Sigmoid colon (tissue), 7 donors: Measurements from ENCODE around the gene CTBP2. TPM values are rescaled to one million over a fixed set of nuclear protein-coding genes. Genes with fewer than 3 reads are reported as not detected.

Experiments used
- DNase-seq: peaks from one replicate; pipeline ENCODE4 v3.0.0-alpha.2; 2019
- H3K27ac ChIP-seq, 4 donors: fragments of 200-600 bp; sonication (generic); one replicate each; pipeline ENCODE4 v1.5.1; 2016 to 2019; ENCODE audit warnings: mild to moderate bottlenecking in 1 of 4
- H3K27me3 ChIP-seq, 3 donors: fragments of 200-600 bp; sonication (generic); one replicate each; pipeline ENCODE4 v1.5.1; 2019; ENCODE audit warnings: mild to moderate bottlenecking in 1 of 3
- H3K36me3 ChIP-seq, 4 donors: fragments of 200-600 bp; sonication (generic); one replicate each; pipeline ENCODE4 v1.5.1; 2016 to 2019
- H3K4me1 ChIP-seq, 4 donors: fragments of 200-600 bp; sonication (generic); one replicate each; pipeline ENCODE4 v1.5.1; 2017 to 2019
- H3K4me3 ChIP-seq, 4 donors: fragments of 200-600 bp; sonication (generic); one replicate each; pipeline ENCODE4 v1.5.1; 2017 to 2019; ENCODE audit warnings: mild to moderate bottlenecking in 2 of 4, moderate library complexity in 1 of 4
- H3K9me3 ChIP-seq, 4 donors: fragments of 200-600 bp in 3 of 4; sonication (generic) in 3 of 4; one replicate each; pipeline versions ENCODE4 v1.5.1 to v1.6.1; 2013 to 2019
- EP300 ChIP-seq, 4 donors: sonication (generic); formaldehyde crosslinking; IDR thresholded peaks; one replicate each; pipeline ENCODE4 v1.6.1; 2017; ENCODE audit warnings: antibody characterized with exemption in 4 of 4
- POLR2A ChIP-seq, 2 donors: fragments of 450-650 bp; IDR thresholded peaks; one replicate each; pipeline ENCODE4 v1.6.1; 2016; ENCODE audit warnings: antibody characterized with exemption in 2 of 2, mild to moderate bottlenecking in 2 of 2, moderate library complexity in 2 of 2
- POLR2AphosphoS5 ChIP-seq, 4 donors: sonication (generic); formaldehyde crosslinking; IDR thresholded peaks; one replicate each; pipeline ENCODE4 v1.6.1; 2017; ENCODE audit warnings: antibody characterized with exemption in 4 of 4
- WGBS, 2 donors: extraction: QIAGEN DNeasy Blood & Tissue Kit; methylation state at CpG; one replicate each; pipeline ENCODE4 v1.1.7; 2013; 5-methylcytosine and 5-hydroxymethylcytosine counted together
- intact Hi-C: fragments of 100-400 bp; cut with DNase I; formaldehyde crosslinking; loops from one replicate; pipeline ENCODE4 v1.15.1; 2023
- polyA plus RNA-seq, 3 donors: library from polyadenylated mRNA; stranded (reverse); fragments of 200-250 nt; gene quantifications; one replicate each; pipeline ENCODE4 v1.2.3, GENCODE V29; 2013
- total RNA-seq, 4 donors: library from RNA; depleted of rRNA; stranded (reverse); fragments of >200 nt; gene quantifications; one replicate each; pipeline ENCODE4 v1.1.0, GENCODE V29; 2016
- TF ChIP-seq, protein P1 (sequence below), 4 experiments: fragments of 450-650 bp in 3 of 4; fragments of 200-600 bp in 1 of 4; IDR thresholded peaks; one replicate each; pipeline ENCODE4 v1.5.1; 2016 to 2019; ENCODE audit warnings: antibody characterized with exemption in 4 of 4, mild to moderate bottlenecking in 3 of 4, moderate library complexity in 2 of 4
- donor health status: healthy with polysubstance abuse.
- donor health status: Bipolar disorder and iron deficiency.
- donor health status: healthy.

The CTBP2 gene
- total and polyA plus RNA-seq, 7 donors = 31.2 to 62.4 (median 52.0) TPM

DNA sequence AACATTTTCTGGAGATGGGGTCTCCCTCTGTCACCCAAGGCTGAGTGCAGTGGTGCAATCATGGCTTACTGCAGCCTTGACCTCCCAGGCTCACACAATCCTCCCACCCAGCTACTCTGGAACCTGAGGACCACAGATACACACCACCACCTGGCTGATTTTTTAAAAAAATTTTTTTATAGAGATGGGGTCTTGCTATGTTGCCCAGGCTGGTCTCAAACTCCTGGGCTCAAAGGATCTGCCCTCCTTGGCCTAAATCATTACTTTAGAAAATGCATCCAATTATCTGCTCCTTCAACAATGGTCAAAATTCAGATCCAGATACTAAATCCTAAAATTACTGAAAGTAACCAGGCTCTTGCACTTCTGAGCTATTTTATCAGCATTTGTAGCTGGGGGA lies 55.2 kb downstream of the CTBP2 start:
- TF ChIP-seq POLR2A (IDR thresholded peaks at IDR 0.05) = no peak
- TF ChIP-seq EP300 (IDR thresholded peaks at IDR 0.05) = no peak
- TF ChIP-seq POLR2AphosphoS5 (IDR thresholded peaks at IDR 0.05) = no peak
- TF ChIP-seq, protein P1, sequence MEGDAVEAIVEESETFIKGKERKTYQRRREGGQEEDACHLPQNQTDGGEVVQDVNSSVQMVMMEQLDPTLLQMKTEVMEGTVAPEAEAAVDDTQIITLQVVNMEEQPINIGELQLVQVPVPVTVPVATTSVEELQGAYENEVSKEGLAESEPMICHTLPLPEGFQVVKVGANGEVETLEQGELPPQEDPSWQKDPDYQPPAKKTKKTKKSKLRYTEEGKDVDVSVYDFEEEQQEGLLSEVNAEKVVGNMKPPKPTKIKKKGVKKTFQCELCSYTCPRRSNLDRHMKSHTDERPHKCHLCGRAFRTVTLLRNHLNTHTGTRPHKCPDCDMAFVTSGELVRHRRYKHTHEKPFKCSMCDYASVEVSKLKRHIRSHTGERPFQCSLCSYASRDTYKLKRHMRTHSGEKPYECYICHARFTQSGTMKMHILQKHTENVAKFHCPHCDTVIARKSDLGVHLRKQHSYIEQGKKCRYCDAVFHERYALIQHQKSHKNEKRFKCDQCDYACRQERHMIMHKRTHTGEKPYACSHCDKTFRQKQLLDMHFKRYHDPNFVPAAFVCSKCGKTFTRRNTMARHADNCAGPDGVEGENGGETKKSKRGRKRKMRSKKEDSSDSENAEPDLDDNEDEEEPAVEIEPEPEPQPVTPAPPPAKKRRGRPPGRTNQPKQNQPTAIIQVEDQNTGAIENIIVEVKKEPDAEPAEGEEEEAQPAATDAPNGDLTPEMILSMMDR (IDR thresholded peaks at IDR 0.05) = no peak
- Histone ChIP-seq H3K27me3 (no peaks in the 10 kb centered on the region), H3K9me3 (no peaks in the 10 kb centered on the region), H3K27ac (no peak overlapping the region), H3K4me3 (no peak overlapping the region), H3K4me1 (peaks cover 0 to 15% (median 4%) of the 10 kb centered on the region in 4 donors), H3K36me3 (peaks cover 0 to 40% (median 11%) of the 10 kb centered on the region in 4 donors)
- intact Hi-C loops = no loop called here
- peak; percentile 10 for DNase-seq

DNA sequence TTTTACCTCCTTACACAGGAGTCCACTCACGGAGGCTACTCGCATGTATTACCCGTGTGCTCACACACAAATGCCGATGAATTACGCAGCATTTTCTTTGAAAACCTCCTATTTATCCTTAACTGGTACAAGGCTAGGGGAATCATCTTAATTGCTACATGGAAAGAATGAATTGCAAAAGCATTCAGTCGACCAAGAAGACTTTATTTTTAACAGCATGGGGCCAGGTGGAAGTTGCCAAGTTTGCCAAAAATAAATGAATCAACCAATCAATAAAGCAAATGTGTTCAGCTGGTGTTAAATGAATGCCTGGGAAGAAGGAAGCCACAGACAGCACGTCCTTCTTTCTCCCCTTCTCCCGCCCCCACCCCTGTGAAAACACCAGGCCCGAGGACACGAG lies 55.8 kb downstream of the CTBP2 start:
- H3K27ac ChIP-seq = no peak overlapping the region
- TF ChIP-seq POLR2A (IDR thresholded peaks at IDR 0.05) (no peak), EP300 (IDR thresholded peaks at IDR 0.05) (no peak), POLR2AphosphoS5 (IDR thresholded peaks at IDR 0.05) (no peak)
- TF ChIP-seq, protein P1 (IDR thresholded peaks at IDR 0.05) = no peak
- H3K9me3 ChIP-seq = no peaks in the 10 kb centered on the region
- peak; percentile 6 for DNase-seq
- intact Hi-C loops = no loop called here
- peaks cover 0 to 34% (median 11%) of the 10 kb centered on the region in 4 donors for H3K36me3 ChIP-seq
- no peak overlapping the region for H3K4me3 ChIP-seq
- peaks cover 0 to 15% (median 4%) of the 10 kb centered on the region in 4 donors for H3K4me1 ChIP-seq
- H3K27me3 ChIP-seq = no peaks in the 10 kb centered on the region
- 67 to 76% methylated on average over 10 of the region's 10 CpGs for WGBS, 2 donors

DNA sequence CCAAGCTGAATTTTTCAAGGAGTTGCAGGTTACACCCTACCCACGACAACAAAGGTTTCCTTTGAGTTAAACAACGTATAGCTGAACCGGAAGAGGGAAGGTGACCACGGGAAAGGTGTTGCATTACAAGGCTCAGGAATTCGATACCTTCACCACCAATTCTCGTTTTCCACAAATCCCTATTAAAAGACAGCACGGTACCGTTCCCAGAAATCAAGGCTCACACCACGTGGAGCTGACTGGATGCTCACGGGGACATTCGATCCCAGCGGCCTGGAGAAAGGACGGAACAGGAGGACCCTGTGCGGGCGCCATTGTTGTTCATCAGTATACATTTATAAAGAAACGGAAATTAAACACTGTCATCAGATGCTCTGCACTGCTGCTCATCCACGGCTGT lies 56.4 kb downstream of the CTBP2 start:
- Histone ChIP-seq H3K27me3 (no peaks in the 10 kb centered on the region), H3K4me1 (peaks cover 0 to 15% (median 4%) of the 10 kb centered on the region in 4 donors), H3K36me3 (peaks cover 0 to 29% (median 9%) of the 10 kb centered on the region in 4 donors), H3K27ac (no peak overlapping the region), H3K9me3 (no peaks in the 10 kb centered on the region), H3K4me3 (no peak overlapping the region)
- 76 to 90% methylated on average over 17 of the region's 17 CpGs for WGBS, 2 donors
- intact Hi-C loops = no loop called here
- TF ChIP-seq, protein P1 (IDR thresholded peaks at IDR 0.05) = no peak
- no peak for TF ChIP-seq EP300 (IDR thresholded peaks at IDR 0.05)
- TF ChIP-seq POLR2AphosphoS5 (IDR thresholded peaks at IDR 0.05) = no peak
- TF ChIP-seq POLR2A (IDR thresholded peaks at IDR 0.05) = no peak
- peak; percentile 21 for DNase-seq

DNA sequence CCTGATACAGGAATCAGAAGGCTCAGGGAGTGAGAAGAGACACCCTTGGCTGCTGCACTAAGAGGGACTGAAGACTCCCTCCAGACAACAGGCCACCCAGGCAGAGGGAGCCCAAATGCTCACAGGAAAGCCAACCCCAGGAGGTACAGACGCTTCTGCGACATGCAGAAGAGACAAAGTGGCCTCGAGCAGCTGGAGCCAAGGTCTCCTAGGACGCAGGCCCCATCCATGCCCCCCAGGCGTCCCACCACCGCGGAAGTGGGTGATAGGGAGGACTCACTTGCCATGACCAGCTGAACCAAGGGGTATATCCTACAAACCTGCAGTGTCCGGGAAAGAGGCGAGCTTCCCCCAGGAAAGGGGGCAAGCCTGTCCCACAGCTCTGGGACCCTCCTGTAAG lies 56.9 kb downstream of the CTBP2 start:
- peak; percentile 36 for DNase-seq
- peaks cover 0 to 24% (median 6%) of the 10 kb centered on the region in 4 donors for H3K36me3 ChIP-seq
- H3K4me3 ChIP-seq = no peak overlapping the region
- H3K27ac ChIP-seq = no peak overlapping the region
- peaks cover 0 to 15% (median 4%) of the 10 kb centered on the region in 4 donors for H3K4me1 ChIP-seq
- H3K27me3 ChIP-seq = no peaks in the 10 kb centered on the region
- H3K9me3 ChIP-seq = no peaks in the 10 kb centered on the region
- 75 to 83% methylated on average over 9 of the region's 9 CpGs for WGBS, 2 donors
- TF ChIP-seq EP300 (IDR thresholded peaks at IDR 0.05) (no peak), POLR2A (IDR thresholded peaks at IDR 0.05) (no peak), POLR2AphosphoS5 (IDR thresholded peaks at IDR 0.05) (no peak)
- TF ChIP-seq, protein P1 (IDR thresholded peaks at IDR 0.05) = no peak
- intact Hi-C loops = no loop called here

DNA sequence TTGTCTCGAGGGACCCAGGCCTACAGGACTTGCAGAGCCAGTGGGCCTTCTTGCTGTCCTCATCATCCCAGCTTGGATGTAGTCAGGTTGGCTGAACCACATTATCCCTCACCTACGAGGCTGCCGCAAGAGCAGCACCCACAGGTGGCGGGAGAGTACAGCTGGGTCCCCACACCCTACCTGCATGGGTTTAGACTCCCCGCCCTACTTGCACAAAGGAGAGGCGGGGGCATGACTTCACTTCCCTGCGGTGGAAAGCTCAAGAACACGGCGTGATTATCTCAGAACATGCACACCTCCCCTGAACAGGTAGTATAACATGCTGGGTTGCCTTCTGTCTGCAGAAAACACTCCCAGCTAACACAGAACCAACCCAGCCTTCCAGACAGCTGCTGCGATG lies 57.5 kb downstream of the CTBP2 start:
- 23 to 71% methylated on average over 10 of the region's 10 CpGs for WGBS, 2 donors
- intact Hi-C loops = no loop called here

More for the DNA sequence above, 57.5 kb downstream of the CTBP2 start:
- peaks cover 0 to 15% (median 5%) of the 10 kb centered on the region in 4 donors for H3K4me1 ChIP-seq
- H3K36me3 ChIP-seq = peaks cover 0 to 18% (median under 1%) of the 10 kb centered on the region in 4 donors
- TF ChIP-seq POLR2A (IDR thresholded peaks at IDR 0.05) = no peak
- TF ChIP-seq POLR2AphosphoS5 (IDR thresholded peaks at IDR 0.05) = no peak
- TF ChIP-seq, protein P1 (IDR thresholded peaks at IDR 0.05) = no peak
- no peak for TF ChIP-seq EP300 (IDR thresholded peaks at IDR 0.05)
- peak; percentile 40 for DNase-seq
- H3K27me3 ChIP-seq = no peaks in the 10 kb centered on the region
- no peak overlapping the region for H3K27ac ChIP-seq
- no peaks in the 10 kb centered on the region for H3K9me3 ChIP-seq
- H3K4me3 ChIP-seq = no peak overlapping the region
